GM23248 (cell line): ENCODE measurements around the gene CCDC112. TPM values are rescaled to one million over a fixed set of nuclear protein-coding genes. Genes with fewer than 3 reads are reported as not detected.

ENCODE experiments used
- DNase-seq: peaks from one replicate; pipeline ENCODE4 v3.0.0-alpha.2; 2015
- H2AFZ ChIP-seq: fragments of 200-600 bp; sonication (generic); 2 replicates; pipeline ENCODE4 v1.6.1; 2016; ENCODE audit warnings: antibody characterized with exemption
- H3F3A ChIP-seq: fragments of 200-600 bp; sonication (generic); 2 replicates; pipeline ENCODE4 v1.6.1; 2016; ENCODE audit warnings: mild to moderate bottlenecking, antibody characterized with exemption, mixed run types; ENCODE audit not compliant: insufficient read depth
- H3K27ac ChIP-seq: fragments of 200-600 bp; sonication (generic); 2 replicates; pipeline ENCODE4 v1.5.1; 2016; ENCODE audit warnings: mild to moderate bottlenecking
- H3K27me3 ChIP-seq: fragments of 200-600 bp; sonication (generic); replicated peaks from 2 replicates; pipeline ENCODE4 v1.6.1; 2016; ENCODE audit warnings: mild to moderate bottlenecking; ENCODE audit not compliant: insufficient read depth
- H3K36me3 ChIP-seq: fragments of 200-600 bp; sonication (generic); 2 replicates; pipeline ENCODE4 v1.6.1; 2016; ENCODE audit warnings: low read depth, mild to moderate bottlenecking
- H3K4me1 ChIP-seq: fragments of 200-600 bp; sonication (generic); 2 replicates; pipeline ENCODE4 v1.6.1; 2016; ENCODE audit warnings: mild to moderate bottlenecking; ENCODE audit not compliant: insufficient read depth
- H3K4me2 ChIP-seq: fragments of 200-600 bp; sonication (generic); one replicate; pipeline ENCODE4 v1.6.1; 2016; ENCODE audit warnings: mild to moderate bottlenecking; ENCODE audit not compliant: unreplicated experiment
- H3K4me3 ChIP-seq: fragments of 200-600 bp; sonication (generic); 2 replicates; pipeline ENCODE4 v1.5.1; 2016; ENCODE audit warnings: mild to moderate bottlenecking
- H3K79me2 ChIP-seq: fragments of 200-600 bp; sonication (generic); 2 replicates; pipeline ENCODE4 v1.6.1; 2016; ENCODE audit warnings: mild to moderate bottlenecking; ENCODE audit not compliant: insufficient read depth
- H3K9ac ChIP-seq: fragments of 200-600 bp; sonication (generic); 2 replicates; pipeline ENCODE4 v1.6.1; 2016; ENCODE audit warnings: mild to moderate bottlenecking
- H3K9me2 ChIP-seq: fragments of 200-600 bp; sonication (generic); 2 replicates; pipeline ENCODE4 v1.6.1; 2016; ENCODE audit warnings: mixed run types, mild to moderate bottlenecking, moderate library complexity; ENCODE audit not compliant: insufficient read depth
- H3K9me3 ChIP-seq: fragments of 200-600 bp; sonication (generic); one replicate; pipeline ENCODE4 v1.6.1; 2017; ENCODE audit warnings: low read depth
- H4K20me1 ChIP-seq: fragments of 200-600 bp; sonication (generic); 2 replicates; pipeline ENCODE4 v1.6.0; 2016; ENCODE audit not compliant: insufficient read depth
- EZH2 ChIP-seq: fragments of 200-600 bp; sonication (generic); IDR thresholded peaks from 2 replicates; pipeline ENCODE4 v1.6.1; 2018; ENCODE audit warnings: antibody characterized with exemption, mild to moderate bottlenecking; ENCODE audit not compliant: insufficient read depth, poor library complexity, severe bottlenecking
- EZH2phosphoT487 ChIP-seq: fragments of 200-600 bp; sonication (generic); IDR thresholded peaks from 2 replicates; pipeline ENCODE4 v1.6.1; 2018; ENCODE audit warnings: antibody characterized with exemption, moderate library complexity, mild to moderate bottlenecking, low read depth; ENCODE audit not compliant: insufficient read depth
- WGBS, 2 experiments: methylation state at CpG; one replicate each; pipeline ENCODE4 v1.1.6; 2015 to 2017; ENCODE audit warnings: low lambda C conversion rate in 2 of 2, low coverage in 1 of 2; ENCODE audit errors: missing lambda C conversion rate in 2 of 2; 5-methylcytosine and 5-hydroxymethylcytosine counted together
- in situ Hi-C: fragments of 300-500 bp; cut with MboI; formaldehyde crosslinking; loops from 2 replicates; pipeline ENCODE4 v1.15.0; 2020
- polyA plus RNA-seq: library from polyadenylated mRNA; unstranded; fragments of >200 nt; fragmentation: Nextera tagmentation; extraction: Ambion mirVana; gene quantifications from 2 replicates; pipeline ENCODE4 v1.2.1, GENCODE V29; 2016
- total RNA-seq: library from RNA; depleted of rRNA; stranded (reverse); fragments of >200 nt; shearing (Covaris generic); gene quantifications from 2 replicates; pipeline ENCODE4 v1.2.3, GENCODE V29; 2014

The CCDC112 gene
- total and polyA plus RNA-seq, 2 experiments from 2014 or later = 4.2 to 5.5 TPM

- Histone ChIP-seq H4K20me1 (no peaks in the 10 kb centered on the region), H3F3A (peaks cover 15% of the 10 kb centered on the region), H3K4me2 (no peak overlapping the region), H3K27ac (no peak overlapping the region), H3K27me3 (no peaks in the 10 kb centered on the region), H3K9me3 (no peaks in the 10 kb centered on the region), H3K9ac (no peak overlapping the region), H3K79me2 (no peaks in the 10 kb centered on the region), H2AFZ (no peak overlapping the region), H3K4me1 (no peaks in the 10 kb centered on the region; the same call in 1 of the 2 replicates), H3K36me3 (no peaks in the 10 kb centered on the region), H3K9me2 (no peaks in the 10 kb centered on the region), H3K4me3 (no peak overlapping the region)
- in situ Hi-C loops = loop anchor here (10.0 to 25.0 kb wide), 3 partner anchors 266 to 743 kb away; partner anchors contain the start of genes AP3S1 and ATG12
- no peak for TF ChIP-seq EZH2phosphoT487
- TF ChIP-seq EZH2 = no peak
- WGBS, 2 experiments = 0 to 2% methylated on average over 1 of the region's 1 CpG
- DNase-seq = no peak
These were observed 22.6 kb upstream of the CCDC112 start for GRCh38 chr5:115319007-115319406.

GRCh38 chr5:115317736-115318135 lies 21.3 kb upstream of the CCDC112 start:
- Histone ChIP-seq H4K20me1 (no peaks in the 10 kb centered on the region), H3K9me2 (no peaks in the 10 kb centered on the region), H3K4me3 (no peak overlapping the region), H3K27me3 (no peaks in the 10 kb centered on the region), H3K9ac (no peak overlapping the region), H3K36me3 (no peaks in the 10 kb centered on the region), H3K79me2 (no peaks in the 10 kb centered on the region), H3K9me3 (no peaks in the 10 kb centered on the region), H3K4me1 (no peaks in the 10 kb centered on the region; the same call in 1 of the 2 replicates), H3K4me2 (no peak overlapping the region), H2AFZ (no peak overlapping the region), H3K27ac (no peak overlapping the region), H3F3A (peaks cover 15% of the 10 kb centered on the region)
- TF ChIP-seq EZH2 (no peak), EZH2phosphoT487 (no peak)
- in situ Hi-C loops = loop anchor here (10.0 to 25.0 kb wide), 3 partner anchors 267 to 745 kb away; partner anchors contain the start of genes AP3S1 and ATG12
- WGBS, 2 experiments = 42 to 63% methylated on average over 1 of the region's 1 CpG
- DNase-seq = no peak

- Histone ChIP-seq H3K9me2 (no peaks in the 10 kb centered on the region), H3K9ac (no peak overlapping the region)
- no peak for DNase-seq
These were observed 20.9 kb upstream of the CCDC112 start for GRCh38 chr5:115317320-115317719.

GRCh38 chr5:115313632-115314031 lies 17.2 kb upstream of the CCDC112 start:
- no peaks in the 10 kb centered on the region for H3K27me3 ChIP-seq
- no peak for DNase-seq
- TF ChIP-seq EZH2 = no peak
- no peak for TF ChIP-seq EZH2phosphoT487
- H3K79me2 ChIP-seq = no peaks in the 10 kb centered on the region
- 93 to 98% methylated on average over 3 of the region's 3 CpGs for WGBS, 2 experiments
- H2AFZ ChIP-seq = no peak overlapping the region
- no peaks in the 10 kb centered on the region for H3K4me1 ChIP-seq
- no peaks in the 10 kb centered on the region for H3K9me2 ChIP-seq
- no peak overlapping the region for H3K4me2 ChIP-seq
- H3K9ac ChIP-seq = no peak overlapping the region
- H4K20me1 ChIP-seq = no peaks in the 10 kb centered on the region
- no peak overlapping the region for H3K4me3 ChIP-seq
- H3K27ac ChIP-seq = no peak overlapping the region
- H3K36me3 ChIP-seq = no peaks in the 10 kb centered on the region
- in situ Hi-C loops = loop anchor here (10.0 to 25.0 kb wide), 3 partner anchors 271 to 749 kb away; partner anchors contain the start of genes AP3S1 and ATG12
- no peaks in the 10 kb centered on the region for H3F3A ChIP-seq
- no peaks in the 10 kb centered on the region for H3K9me3 ChIP-seq

More at GRCh38 chr5:115317320-115317719, 20.9 kb upstream of the CCDC112 start:
- H3F3A ChIP-seq = peaks cover 15% of the 10 kb centered on the region
- H3K9me3 ChIP-seq = no peaks in the 10 kb centered on the region
- no peak overlapping the region for H3K27ac ChIP-seq
- no peaks in the 10 kb centered on the region; the same call in 1 of the 2 replicates for H3K4me1 ChIP-seq
- H3K79me2 ChIP-seq = no peaks in the 10 kb centered on the region
- H2AFZ ChIP-seq = no peak overlapping the region
- no peak overlapping the region for H3K4me2 ChIP-seq
- no peaks in the 10 kb centered on the region for H3K36me3 ChIP-seq
- H3K4me3 ChIP-seq = no peak overlapping the region
- H3K27me3 ChIP-seq = no peaks in the 10 kb centered on the region
- in situ Hi-C loops = loop anchor here (10.0 to 25.0 kb wide), 3 partner anchors 267 to 745 kb away; partner anchors contain the start of genes AP3S1 and ATG12
- TF ChIP-seq EZH2phosphoT487 = no peak
- TF ChIP-seq EZH2 = no peak
- H4K20me1 ChIP-seq = no peaks in the 10 kb centered on the region
